HL-60/S4 (cell line): ENCODE results near the gene ACBD5.

Experiments
- in situ Hi-C: fragments of 300-500 bp; cut with MboI; formaldehyde crosslinking; loops from 2 replicates; pipeline ENCODE4 v1.14.3; 2022; ENCODE audit warnings: low sequenced_read_pairs

The ACBD5 gene

GRCh38 chr10:27153329-27153728 is 87.3 kb downstream of the ACBD5 start:
- in situ Hi-C loops, result no loop called here

GRCh38 chr10:27152687-27153086 is 87.9 kb downstream of the ACBD5 start:
- in situ Hi-C loops, result no loop called here

- in situ Hi-C loops, result no loop called here
Measured at GRCh38 chr10:27150261-27150660, 90.3 kb downstream of the ACBD5 start.

- in situ Hi-C loops, result no loop called here
Measured at GRCh38 chr10:27147701-27148100, 92.9 kb downstream of the ACBD5 start.

GRCh38 chr10:27145937-27146336 is 94.7 kb downstream of the ACBD5 start:
- in situ Hi-C loops, result no loop called here
